AG08396 (cell line): ENCODE measurements around the gene KANSL1.
"Not testable (repeated sequence)": the region's sequence is repeated elsewhere in the genome, so short reads cannot be mapped to it uniquely, and the experiment has no call there.

Experiments used
- DNase-seq: peaks from one replicate; pipeline ENCODE4 v3.0.0; 2012; ENCODE audit warnings: low spot score, mixed read lengths

The KANSL1 gene

GRCh38 chr17:46117117-46117516, 76.1 kb downstream of the KANSL1 start:
- no peak for DNase-seq

- DNase-seq = peak; percentile 14
These were observed 77.5 kb downstream of the KANSL1 start for GRCh38 chr17:46115699-46116098.

- DNase-seq = not testable (repeated sequence)
These were observed 82.0 kb downstream of the KANSL1 start for GRCh38 chr17:46111236-46111635.

GRCh38 chr17:46110219-46110618, 83.0 kb downstream of the KANSL1 start:
- no peak for DNase-seq

GRCh38 chr17:46109603-46110189, 83.5 kb downstream of the KANSL1 start:
- no peak for DNase-seq

GRCh38 chr17:46108550-46109110, 84.6 kb downstream of the KANSL1 start:
- no peak for DNase-seq

GRCh38 chr17:46108120-46108519, 85.1 kb downstream of the KANSL1 start:
- DNase-seq = no peak

- DNase-seq = no peak
These were observed 86.1 kb downstream of the KANSL1 start for GRCh38 chr17:46106966-46107644.

- not testable (repeated sequence) for DNase-seq
These were observed 90.4 kb downstream of the KANSL1 start for GRCh38 chr17:46102806-46103205.

- DNase-seq = not testable (repeated sequence)
These were observed 91.2 kb downstream of the KANSL1 start for GRCh38 chr17:46101785-46102617.

GRCh38 chr17:46100590-46100989, 92.6 kb downstream of the KANSL1 start:
- no peak for DNase-seq

GRCh38 chr17:46099865-46100264, 93.4 kb downstream of the KANSL1 start:
- no peak for DNase-seq

GRCh38 chr17:46097497-46097896, 95.7 kb downstream of the KANSL1 start:
- no peak for DNase-seq

- DNase-seq = no peak
These were observed 100.2 kb downstream of the KANSL1 start for GRCh38 chr17:46092991-46093390.

- DNase-seq = no peak
These were observed 102.4 kb downstream of the KANSL1 start for GRCh38 chr17:46090871-46091270.

GRCh38 chr17:46089389-46089965, 103.8 kb downstream of the KANSL1 start:
- no peak for DNase-seq

GRCh38 chr17:46088595-46088994, 104.6 kb downstream of the KANSL1 start:
- no peak for DNase-seq

GRCh38 chr17:46087871-46088270, 105.4 kb downstream of the KANSL1 start:
- not testable (repeated sequence) for DNase-seq

GRCh38 chr17:46086821-46087220, 106.4 kb downstream of the KANSL1 start:
- no peak for DNase-seq

- DNase-seq = no peak
These were observed 107.7 kb downstream of the KANSL1 start for GRCh38 chr17:46085522-46085921.

- DNase-seq = no peak
These were observed 111.0 kb downstream of the KANSL1 start for GRCh38 chr17:46082257-46082656.

- DNase-seq = no peak
These were observed 112.3 kb downstream of the KANSL1 start for GRCh38 chr17:46081018-46081320.
